Calu3 (cell line): ENCODE results near the gene OR2A7. TPM values are rescaled to one million over a fixed set of nuclear protein-coding genes. Genes with fewer than 3 reads are reported as not detected.
"Not testable (repeated sequence)": the region's sequence is repeated elsewhere in the genome, so short reads cannot be mapped to it uniquely, and the experiment has no call there.

ENCODE experiments used
- Bru-seq: library from RNA; stranded (reverse); fragments of 400-500 nt; gene quantifications from one replicate; lab custom pipeline; 2021; lab: Mats Ljungman, UMichigan
- BruChase-seq, 2 experiments: library from RNA; stranded (reverse); fragments of 400-500 nt; gene quantifications; one replicate each; lab custom pipeline; 2021; lab: Mats Ljungman, UMichigan
- BruUV-seq: library from RNA; stranded (reverse); fragments of 400-500 nt; replicated peaks from 2 replicates; lab custom pipeline; 2021; lab: Mats Ljungman, UMichigan
- CTCF ChIA-PET: fragments of 300-600 bp; sonication (Branson Sonifier 250); formaldehyde crosslinking; loops from one replicate; lab custom pipeline; 2022; ENCODE audit warnings: antibody characterized with exemption; lab: Charles Lee
- DNase-seq: peaks from one replicate; pipeline ENCODE4 v3.0.0; 2022
- H3K27ac Mint-ChIP-seq: one replicate; pipeline ENCODE4 v1.8.0; 2022; ENCODE audit warnings: mixed read lengths; ENCODE audit not compliant: unreplicated experiment
- H3K27me3 Mint-ChIP-seq: one replicate; pipeline ENCODE4 v1.8.0; 2022; ENCODE audit warnings: mixed read lengths; ENCODE audit not compliant: unreplicated experiment
- H3K36me3 Mint-ChIP-seq: one replicate; pipeline ENCODE4 v1.8.0; 2022; ENCODE audit warnings: mild to moderate bottlenecking, moderate library complexity, mixed read lengths; ENCODE audit not compliant: insufficient read depth, unreplicated experiment
- H3K4me1 Mint-ChIP-seq: one replicate; pipeline ENCODE4 v1.8.0; 2022; ENCODE audit warnings: mild to moderate bottlenecking, low read depth, mixed read lengths; ENCODE audit not compliant: unreplicated experiment
- H3K4me3 Mint-ChIP-seq: one replicate; pipeline ENCODE4 v1.8.0; 2022; ENCODE audit warnings: mild to moderate bottlenecking, low read depth, moderate library complexity, mixed read lengths; ENCODE audit not compliant: unreplicated experiment
- H3K9me3 Mint-ChIP-seq: one replicate; pipeline ENCODE4 v1.8.0; 2022; ENCODE audit warnings: low read depth, mixed read lengths; ENCODE audit not compliant: unreplicated experiment
- intact Hi-C: fragments of 100-400 bp; cut with micrococcal nuclease; formaldehyde crosslinking; loops from one replicate; pipeline ENCODE4 v1.10.0; 2022; ENCODE audit not compliant: unreplicated experiment
- long read RNA-seq: library from polyadenylated mRNA; stranded (forward); transcript quantifications from one replicate; pipeline ENCODE4 v2.0.0, GENCODE V29; 2022
- total RNA-seq: library from RNA; stranded (reverse); gene quantifications from 2 replicates; pipeline ENCODE4 v1.2.3, GENCODE V29; 2022

OR2A7 gene
- total RNA-seq: 16.3 and 18.9 TPM in 2 replicates
- Bru-seq, nascent RNA: percentile 61 among the genes with signal in this experiment
- BruChase-seq, experiment 1, labeled RNA remaining after a 6-hour chase: percentile 86 among the genes with signal in this experiment
- BruChase-seq, experiment 2, labeled RNA remaining after a 2-hour chase: percentile 65 among the genes with signal in this experiment
- long read RNA-seq: 0 reads

- H3K36me3 Mint-ChIP-seq, BruUV-seq, H3K9me3 Mint-ChIP-seq, intact Hi-C loops, CTCF ChIA-PET, H3K4me3 Mint-ChIP-seq, DNase-seq, H3K4me1 Mint-ChIP-seq, H3K27ac Mint-ChIP-seq, H3K27me3 Mint-ChIP-seq: not testable (repeated sequence)
Measured at GRCh38 chr7:144264692-144265091, at the start of gene OR2A7. TSS of gene OR2A7 (minus strand) at chr7:144264792. CDS start at chr7:144259628, 5,164 bp downstream.

- H3K36me3 Mint-ChIP-seq, intact Hi-C loops, H3K9me3 Mint-ChIP-seq, DNase-seq, CTCF ChIA-PET, BruUV-seq, H3K27me3 Mint-ChIP-seq, H3K4me1 Mint-ChIP-seq, H3K4me3 Mint-ChIP-seq, H3K27ac Mint-ChIP-seq: not testable (repeated sequence)
Measured at GRCh38 chr7:144311872-144312469, 47.4 kb upstream of the OR2A7 start, which contains the start of gene OR2A1. TSS of gene OR2A1 (plus strand) at chr7:144312419. CDS start at chr7:144318125, 5,706 bp downstream.

DNA sequence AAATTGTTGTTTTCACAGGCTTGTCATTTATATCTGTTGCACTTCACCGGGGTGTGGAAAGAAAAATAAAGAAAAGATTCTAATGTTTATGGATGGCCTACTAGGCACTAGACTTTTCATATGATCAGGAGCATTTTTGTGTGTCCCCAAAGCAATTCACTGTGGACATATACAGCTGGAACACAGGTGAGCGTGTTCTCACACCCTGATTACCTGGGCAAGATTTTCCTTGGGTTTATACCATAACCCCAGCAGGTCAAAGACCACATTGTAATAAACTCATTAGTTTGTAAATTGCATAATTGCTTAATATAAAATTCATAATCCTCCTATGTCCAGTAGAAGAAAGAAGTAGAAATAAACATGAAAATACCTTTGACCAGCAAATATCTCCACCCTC, 46.6 kb upstream of the OR2A7 start:
- BruUV-seq, H3K4me1 Mint-ChIP-seq, DNase-seq, CTCF ChIA-PET, H3K36me3 Mint-ChIP-seq, H3K4me3 Mint-ChIP-seq, intact Hi-C loops, H3K27ac Mint-ChIP-seq, H3K9me3 Mint-ChIP-seq, H3K27me3 Mint-ChIP-seq: not testable (repeated sequence)

DNA sequence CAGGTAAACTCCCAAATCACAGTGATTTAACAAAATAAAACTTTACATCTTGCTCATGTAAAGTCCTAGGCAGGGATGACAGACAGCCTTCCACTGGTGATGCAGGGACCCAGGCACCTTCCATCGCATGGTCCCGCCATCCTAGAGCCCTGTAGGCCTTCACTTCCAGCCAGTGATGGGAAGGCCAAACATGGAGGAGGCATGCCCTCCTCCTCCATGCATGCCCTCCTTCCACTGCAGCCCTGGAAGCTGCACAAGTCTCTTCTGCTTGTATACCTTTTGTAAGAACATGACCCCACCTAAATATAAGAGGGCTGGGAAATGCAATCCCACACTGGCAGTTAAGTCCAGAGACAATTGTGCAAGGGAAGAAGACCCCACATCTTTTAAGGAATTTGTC, 45.1 kb upstream of the OR2A7 start:
- H3K27me3 Mint-ChIP-seq, CTCF ChIA-PET: not testable (repeated sequence)

DNA sequence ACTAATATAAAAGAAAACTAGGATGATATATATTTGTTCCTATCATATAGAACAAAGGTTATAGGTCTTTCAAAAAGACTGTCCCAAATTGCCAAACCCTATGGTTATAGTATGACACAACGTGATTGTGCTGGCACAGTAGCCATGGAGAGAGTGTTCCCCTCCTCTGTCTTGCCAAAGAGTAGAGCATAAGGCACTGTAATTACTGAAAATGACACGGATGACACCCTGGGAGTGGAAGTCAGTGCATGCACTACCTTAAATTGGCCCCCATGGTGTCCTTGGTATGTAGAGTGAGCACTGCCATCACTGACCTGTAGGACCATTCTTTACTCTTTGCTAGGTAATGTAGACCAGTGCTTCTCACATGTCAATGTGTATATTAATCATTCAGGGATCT, 40.6 kb upstream of the OR2A7 start:
- H3K4me3 Mint-ChIP-seq, intact Hi-C loops, CTCF ChIA-PET, H3K27me3 Mint-ChIP-seq, H3K4me1 Mint-ChIP-seq, BruUV-seq, H3K9me3 Mint-ChIP-seq, DNase-seq, H3K27ac Mint-ChIP-seq, H3K36me3 Mint-ChIP-seq: not testable (repeated sequence)

More for the DNA sequence above, 45.1 kb upstream of the OR2A7 start:
- BruUV-seq, H3K9me3 Mint-ChIP-seq, H3K4me3 Mint-ChIP-seq, H3K36me3 Mint-ChIP-seq, H3K4me1 Mint-ChIP-seq, intact Hi-C loops, H3K27ac Mint-ChIP-seq, DNase-seq: not testable (repeated sequence)

DNA sequence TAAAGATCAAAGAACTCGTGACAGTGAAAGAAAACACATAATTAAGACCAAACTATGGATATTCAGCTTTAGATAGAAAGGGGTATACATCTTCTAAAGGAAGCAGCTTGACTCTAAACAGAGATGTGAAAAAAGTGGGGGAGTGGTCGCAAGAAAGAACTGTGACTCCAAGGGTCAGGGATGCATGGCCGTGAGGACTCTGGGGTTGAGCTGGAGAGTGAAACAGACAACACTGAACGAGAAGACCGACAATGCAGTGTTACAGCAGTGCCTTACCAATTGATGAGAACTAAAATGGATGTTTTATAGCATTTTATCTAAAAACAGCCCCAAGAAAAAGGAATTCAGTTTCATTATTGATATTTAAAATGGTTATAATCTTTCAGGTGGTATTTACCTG, 39.0 kb upstream of the OR2A7 start:
- H3K36me3 Mint-ChIP-seq, H3K4me1 Mint-ChIP-seq, intact Hi-C loops, CTCF ChIA-PET, H3K27me3 Mint-ChIP-seq, H3K9me3 Mint-ChIP-seq, DNase-seq, H3K4me3 Mint-ChIP-seq, H3K27ac Mint-ChIP-seq, BruUV-seq: not testable (repeated sequence)

- BruUV-seq: not testable (repeated sequence)
Measured at GRCh38 chr7:144302578-144303303, 38.1 kb upstream of the OR2A7 start.

DNA sequence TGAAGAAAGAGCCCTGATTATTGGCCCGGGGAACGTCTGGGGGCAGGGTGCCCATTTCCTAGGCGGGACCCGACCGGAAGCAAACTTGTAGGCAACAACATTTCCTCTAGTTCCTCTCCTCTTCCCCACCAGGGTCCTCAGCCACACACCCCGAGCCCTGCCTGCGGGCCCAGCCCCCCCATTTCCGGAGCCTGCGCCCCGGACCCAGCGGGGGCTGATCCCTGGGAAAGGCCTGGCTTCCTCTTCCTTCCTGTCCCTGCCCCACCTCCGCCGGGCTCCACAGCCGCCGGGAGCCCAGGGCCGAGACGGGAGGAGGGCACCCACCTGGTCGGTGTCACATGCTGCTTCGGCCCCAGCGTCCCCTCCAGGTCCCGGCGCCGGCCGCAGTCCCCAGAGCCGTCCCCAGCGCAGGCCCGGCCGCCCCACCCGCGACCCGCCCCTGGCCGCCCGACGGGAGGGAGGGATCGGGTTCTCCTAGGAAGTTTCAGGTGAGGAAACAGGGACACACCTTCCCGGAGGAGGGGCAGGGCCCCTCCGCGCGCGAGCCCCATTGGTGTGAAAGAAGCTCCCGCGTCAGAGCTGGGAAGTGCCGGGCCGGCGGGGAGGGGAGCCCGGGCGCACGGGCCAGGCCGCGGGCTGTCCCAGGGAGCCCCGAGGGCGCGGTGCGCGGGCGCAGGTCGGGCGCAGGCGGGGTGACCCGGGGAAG, 29.4 kb upstream of the OR2A7 start:
- H3K4me3 Mint-ChIP-seq, intact Hi-C loops, H3K9me3 Mint-ChIP-seq, CTCF ChIA-PET, H3K27ac Mint-ChIP-seq, BruUV-seq, H3K27me3 Mint-ChIP-seq, DNase-seq, H3K36me3 Mint-ChIP-seq, H3K4me1 Mint-ChIP-seq: not testable (repeated sequence)

More at GRCh38 chr7:144302578-144303303, 38.1 kb upstream of the OR2A7 start:
- H3K27me3 Mint-ChIP-seq, DNase-seq, CTCF ChIA-PET, H3K36me3 Mint-ChIP-seq, H3K27ac Mint-ChIP-seq, H3K9me3 Mint-ChIP-seq, intact Hi-C loops, H3K4me3 Mint-ChIP-seq, H3K4me1 Mint-ChIP-seq: not testable (repeated sequence)

GRCh38 chr7:144292384-144293161, 28.0 kb upstream of the OR2A7 start:
- H3K9me3 Mint-ChIP-seq, H3K27ac Mint-ChIP-seq, intact Hi-C loops, BruUV-seq, CTCF ChIA-PET, H3K4me1 Mint-ChIP-seq, H3K27me3 Mint-ChIP-seq, DNase-seq, H3K36me3 Mint-ChIP-seq, H3K4me3 Mint-ChIP-seq: not testable (repeated sequence)
